Stimulated activated CD8-positive, alpha-beta memory T cell treated with anti-CD3 and anti-CD28 coated beads, Interleukin-15, amount 100 ng/mL, for 1 hour (primary cell): ENCODE measurements around the gene SLC25A29.
"Not testable (repeated sequence)": the region's sequence is repeated elsewhere in the genome, so short reads cannot be mapped to it uniquely, and the experiment has no call there.

Source experiments
- DNase-seq: peaks from one replicate; pipeline ENCODE4 v3.0.0-alpha.2; 2020; ENCODE audit warnings: low read depth

Gene SLC25A29

GRCh38 chr14:100312110-100312876, 6.0 kb upstream of the SLC25A29 start:
- not testable (repeated sequence) for DNase-seq

GRCh38 chr14:100309028-100309737, 2.9 kb upstream of the SLC25A29 start:
- DNase-seq, result no peak

GRCh38 chr14:100308427-100308792, 2.2 kb upstream of the SLC25A29 start:
- DNase-seq, result not testable (repeated sequence)

- no peak for DNase-seq
These were observed 1.7 kb upstream of the SLC25A29 start for GRCh38 chr14:100307766-100308426.

GRCh38 chr14:100306998-100307765, 938 bp upstream of the SLC25A29 start:
- no peak for DNase-seq

- no peak for DNase-seq
These were observed 732 bp downstream of the SLC25A29 start for GRCh38 chr14:100305324-100306100.

GRCh38 chr14:100304825-100305323, 1.4 kb downstream of the SLC25A29 start:
- DNase-seq, result no peak

GRCh38 chr14:100303925-100304324, 2.3 kb downstream of the SLC25A29 start:
- no peak for DNase-seq

GRCh38 chr14:100303179-100303578, 3.1 kb downstream of the SLC25A29 start:
- no peak for DNase-seq

GRCh38 chr14:100302616-100303015, 3.6 kb downstream of the SLC25A29 start:
- no peak for DNase-seq

- DNase-seq, result no peak
These were observed 7.0 kb downstream of the SLC25A29 start for GRCh38 chr14:100299238-100299560.

- no peak for DNase-seq
These were observed 7.5 kb downstream of the SLC25A29 start for GRCh38 chr14:100298551-100299237.

- DNase-seq, result no peak
These were observed 8.6 kb downstream of the SLC25A29 start for GRCh38 chr14:100297320-100298300.

GRCh38 chr14:100296729-100297128, 9.5 kb downstream of the SLC25A29 start:
- not testable (repeated sequence) for DNase-seq

GRCh38 chr14:100296106-100296651, 10.1 kb downstream of the SLC25A29 start:
- no peak for DNase-seq

- DNase-seq, result no peak
These were observed 10.7 kb downstream of the SLC25A29 start for GRCh38 chr14:100295376-100296105.

- no peak for DNase-seq
These were observed 11.3 kb downstream of the SLC25A29 start for GRCh38 chr14:100294963-100295330.

- DNase-seq, result no peak
These were observed 11.9 kb downstream of the SLC25A29 start for GRCh38 chr14:100294213-100294962.
